Neutrophil (primary cell): ENCODE data around the gene OR52N4.

ENCODE experiments used
- H3K27ac ChIP-seq: fragments of 200-600 bp; sonication (generic); 2 replicates; pipeline ENCODE4 v1.5.1; 2016; ENCODE audit warnings: mild to moderate bottlenecking, moderate library complexity
- H3K27me3 ChIP-seq: fragments of 200-600 bp; sonication (generic); 2 replicates; pipeline ENCODE4 v1.6.0; 2016; ENCODE audit warnings: mild to moderate bottlenecking
- H3K36me3 ChIP-seq: fragments of 200-600 bp; sonication (generic); 2 replicates; pipeline ENCODE4 v1.5.1; 2017
- H3K4me1 ChIP-seq, 2 experiments: fragments of 200-600 bp in 1 of 2; sonication (generic) in 1 of 2; 1 replicate in 1 of 2; 2 replicates in 1 of 2; pipeline versions ENCODE4 v1.5.1 to v1.6.1; 2013 to 2016; ENCODE audit warnings: low read depth in 1 of 2, low read length in 1 of 2, mild to moderate bottlenecking in 1 of 2, moderate library complexity in 1 of 2; ENCODE audit not compliant: control insufficient read depth in 1 of 2, insufficient read depth in 1 of 2
- H3K4me3 ChIP-seq, 2 experiments: fragments of 200-600 bp in 1 of 2; sonication (generic) in 1 of 2; 1 replicate in 1 of 2; 2 replicates in 1 of 2; pipeline ENCODE4 v1.5.1; 2013 to 2016; ENCODE audit warnings: low read depth in 1 of 2, low read length in 1 of 2, mild to moderate bottlenecking in 1 of 2, moderate library complexity in 1 of 2
- H3K9me3 ChIP-seq: fragments of 200-600 bp; sonication (generic); 2 replicates; pipeline ENCODE4 v1.5.1; 2016
- CTCF ChIP-seq: fragments of 200-600 bp; sonication (generic); IDR thresholded peaks from 2 replicates; pipeline ENCODE4 v1.5.1; 2016; ENCODE audit warnings: antibody characterized with exemption

The OR52N4 gene

DNA sequence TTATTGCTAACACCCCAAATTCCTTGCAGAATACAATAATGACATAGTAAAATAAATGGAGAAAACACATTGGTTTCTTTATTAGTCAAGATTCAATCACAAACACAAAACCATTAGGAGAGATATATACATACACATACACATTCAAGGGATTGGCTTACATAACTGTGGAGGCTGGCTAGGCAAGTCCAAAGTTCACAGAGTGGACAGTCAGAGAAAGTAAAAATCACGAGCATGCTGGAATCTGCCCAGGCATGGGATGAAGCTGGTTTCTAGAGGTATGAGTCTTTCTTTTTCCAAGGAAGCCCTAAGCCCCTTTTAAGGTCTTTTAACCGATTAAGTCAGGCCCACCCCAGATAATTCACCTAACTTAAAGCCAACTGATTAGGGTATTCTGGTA lies 31.4 kb upstream of the OR52N4 start:
- H3K9me3 ChIP-seq, result no peaks in the 10 kb centered on the region
- H3K27me3 ChIP-seq, result no peaks in the 10 kb centered on the region
- TF ChIP-seq CTCF, result no peak
- no peak overlapping the region for H3K4me3 ChIP-seq
- no peak overlapping the region for H3K27ac ChIP-seq
- no peaks in the 10 kb centered on the region for H3K36me3 ChIP-seq
- no peaks in the 10 kb centered on the region for H3K4me1 ChIP-seq

DNA sequence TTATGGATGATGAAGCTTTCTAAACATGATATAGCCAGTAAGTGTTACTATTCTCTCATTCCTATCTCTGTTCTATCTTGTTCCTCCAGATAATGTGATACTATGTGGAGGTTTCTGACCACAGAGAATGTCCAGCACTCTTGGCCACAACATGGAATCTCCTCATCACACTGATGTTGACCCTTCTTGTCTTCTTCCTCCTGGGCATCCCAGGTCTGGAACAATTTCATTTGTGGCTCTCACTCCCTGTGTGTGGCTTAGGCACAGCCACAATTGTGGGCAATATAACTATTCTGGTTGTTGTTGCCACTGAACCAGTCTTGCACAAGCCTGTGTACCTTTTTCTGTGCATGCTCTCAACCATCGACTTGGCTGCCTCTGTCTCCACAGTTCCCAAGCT lies 27.7 kb upstream of the OR52N4 start:
- no peak overlapping the region for H3K27ac ChIP-seq
- H3K4me3 ChIP-seq, result no peak overlapping the region
- H3K27me3 ChIP-seq, result no peaks in the 10 kb centered on the region
- H3K4me1 ChIP-seq, result no peaks in the 10 kb centered on the region
- no peaks in the 10 kb centered on the region for H3K9me3 ChIP-seq
- no peak for TF ChIP-seq CTCF
- no peaks in the 10 kb centered on the region for H3K36me3 ChIP-seq

GRCh38 chr11:5727691-5728090 lies 26.4 kb upstream of the OR52N4 start:
- Histone ChIP-seq H3K27ac (no peak overlapping the region), H3K36me3 (no peaks in the 10 kb centered on the region), H3K27me3 (no peaks in the 10 kb centered on the region), H3K4me3 (no peak overlapping the region), H3K4me1 (no peaks in the 10 kb centered on the region), H3K9me3 (no peaks in the 10 kb centered on the region)
- no peak for TF ChIP-seq CTCF

DNA sequence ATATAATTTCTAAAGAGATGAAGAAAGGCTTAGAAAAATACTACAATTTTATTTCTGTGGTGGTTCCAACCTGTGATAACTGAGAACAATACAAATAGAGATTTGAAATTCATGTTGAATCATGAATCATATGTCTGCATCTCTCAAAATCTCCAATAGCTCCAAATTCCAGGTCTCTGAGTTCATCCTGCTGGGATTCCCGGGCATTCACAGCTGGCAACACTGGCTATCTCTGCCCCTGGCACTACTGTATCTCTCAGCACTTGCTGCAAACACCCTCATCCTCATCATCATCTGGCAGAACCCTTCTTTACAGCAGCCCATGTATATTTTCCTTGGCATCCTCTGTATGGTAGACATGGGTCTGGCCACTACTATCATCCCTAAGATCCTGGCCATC lies 17.6 kb upstream of the OR52N4 start, which contains the start of gene OR56B1:
TSS of gene OR56B1 (plus strand) at position 53 of the 400 bp plus-strand sequence. CDS start at position 122, 69 bp downstream.
- no peak for TF ChIP-seq CTCF
- Histone ChIP-seq H3K4me1 (no peaks in the 10 kb centered on the region), H3K27ac (no peak within 1 kb of the TSS), H3K4me3 (no peak within 1 kb of the TSS), H3K9me3 (no peaks in the 10 kb centered on the region), H3K27me3 (no peaks in the 10 kb centered on the region), H3K36me3 (no peaks in the 10 kb centered on the region)

- TF ChIP-seq CTCF, result no peak
- no peaks in the 10 kb centered on the region for H3K36me3 ChIP-seq
- no peaks in the 10 kb centered on the region for H3K9me3 ChIP-seq
- no peaks in the 10 kb centered on the region for H3K27me3 ChIP-seq
- no peak overlapping the region for H3K4me3 ChIP-seq
- H3K4me1 ChIP-seq, result no peaks in the 10 kb centered on the region
- no peak overlapping the region for H3K27ac ChIP-seq
These were observed 17.0 kb upstream of the OR52N4 start for GRCh38 chr11:5737091-5737490.
